ENCODE results near the gene COG2.

Gene COG2

GRCh38 chr1:230610589-230610988 lies 31.7 kb upstream of the COG2 start:
- no peak for ATAC-seq (ENCODE audit: low read depth)

DNA sequence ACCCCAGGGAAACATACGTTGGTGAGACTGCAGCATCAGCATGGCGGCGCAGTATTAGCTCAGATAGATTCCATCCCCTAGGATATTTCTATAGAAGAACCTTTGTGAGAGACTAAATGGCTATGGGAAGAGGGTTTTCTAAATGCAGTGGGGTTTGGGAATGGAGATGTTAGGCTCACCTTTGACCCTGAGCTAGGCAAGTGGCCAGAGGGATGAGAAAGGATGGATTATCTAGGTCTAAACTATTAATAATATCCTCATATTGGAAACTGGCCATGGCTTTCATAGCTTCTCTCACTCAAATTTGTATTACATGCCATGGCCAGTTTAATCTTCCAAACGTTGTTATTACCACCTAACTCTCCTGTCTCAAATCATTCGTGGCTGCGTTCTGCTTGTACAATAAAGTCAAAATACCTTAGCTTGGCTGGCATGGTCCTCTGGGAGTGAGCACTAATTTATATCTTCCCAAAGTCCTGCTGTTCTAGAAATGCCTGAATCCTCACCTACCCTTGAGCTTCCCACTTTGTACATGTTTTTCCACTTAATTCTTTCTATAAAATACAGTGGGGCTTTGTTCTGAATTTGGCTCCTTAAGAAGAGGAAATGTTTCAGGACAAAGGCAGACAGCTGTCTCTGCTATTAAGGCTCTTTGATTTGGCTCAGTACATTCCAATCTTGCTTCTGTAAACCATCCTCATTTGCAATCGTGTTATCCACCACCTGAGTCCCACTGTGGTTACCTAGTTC lies 31.0 kb upstream of the COG2 start:
- no peak for TF ChIP-seq CTCF (IDR thresholded peaks at IDR 0.05; ENCODE audit: poor library complexity, severe bottlenecking)
- Histone ChIP-seq H3K36me3 (ENCODE audit: low read depth) (no peaks in the 10 kb centered on the region), H3K27me3 (ENCODE audit: insufficient read depth, poor library complexity, severe bottlenecking) (no peaks in the 10 kb centered on the region), H3K4me1 (ENCODE audit: insufficient read depth, poor library complexity, severe bottlenecking) (no peaks in the 10 kb centered on the region), H3K4me3 (ENCODE audit: severe bottlenecking) (no peak overlapping the region), H3K27ac (ENCODE audit: poor library complexity, severe bottlenecking) (no peak overlapping the region), H3K9me3 (ENCODE audit: severe bottlenecking) (no peaks in the 10 kb centered on the region)
- ATAC-seq (ENCODE audit: low read depth): no peak
- no peak for DNase-seq (ENCODE audit: low spot score)

More at GRCh38 chr1:230610589-230610988, 31.7 kb upstream of the COG2 start:
- no peak for TF ChIP-seq CTCF (IDR thresholded peaks at IDR 0.05; ENCODE audit: poor library complexity, severe bottlenecking)
- no peaks in the 10 kb centered on the region for H3K36me3 ChIP-seq (ENCODE audit: low read depth)
- no peak overlapping the region for H3K4me3 ChIP-seq (ENCODE audit: severe bottlenecking)
- no peaks in the 10 kb centered on the region for H3K27me3 ChIP-seq (ENCODE audit: insufficient read depth, poor library complexity, severe bottlenecking)
- H3K9me3 ChIP-seq (ENCODE audit: severe bottlenecking): no peaks in the 10 kb centered on the region
- DNase-seq (ENCODE audit: low spot score): no peak
- no peaks in the 10 kb centered on the region for H3K4me1 ChIP-seq (ENCODE audit: insufficient read depth, poor library complexity, severe bottlenecking)
- H3K27ac ChIP-seq (ENCODE audit: poor library complexity, severe bottlenecking): no peak overlapping the region

DNA sequence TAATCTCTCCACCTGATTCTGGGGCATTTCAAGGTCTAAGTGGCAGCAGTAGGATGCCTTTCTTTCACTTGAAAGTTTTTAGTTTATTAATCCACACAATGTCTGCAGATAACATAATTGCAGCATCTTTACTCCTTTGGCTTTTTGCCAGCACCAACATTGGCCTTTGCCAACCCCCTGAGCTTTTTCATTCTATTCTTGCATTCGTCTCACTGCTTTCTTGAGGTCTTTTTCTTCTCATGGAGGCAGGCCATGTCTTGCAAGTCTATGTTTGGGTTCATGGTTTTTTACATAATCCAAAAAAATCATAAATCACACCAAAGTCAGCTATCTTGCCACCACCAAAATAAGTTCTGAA lies 30.4 kb upstream of the COG2 start:
- Histone ChIP-seq H3K27ac (ENCODE audit: poor library complexity, severe bottlenecking) (no peak overlapping the region), H3K4me1 (ENCODE audit: insufficient read depth, poor library complexity, severe bottlenecking) (no peaks in the 10 kb centered on the region), H3K4me3 (ENCODE audit: severe bottlenecking) (no peak overlapping the region), H3K36me3 (ENCODE audit: low read depth) (no peaks in the 10 kb centered on the region), H3K27me3 (ENCODE audit: insufficient read depth, poor library complexity, severe bottlenecking) (no peaks in the 10 kb centered on the region), H3K9me3 (ENCODE audit: severe bottlenecking) (no peaks in the 10 kb centered on the region)
- TF ChIP-seq CTCF (IDR thresholded peaks at IDR 0.05; ENCODE audit: poor library complexity, severe bottlenecking): no peak
- DNase-seq (ENCODE audit: low spot score) (no peak), ATAC-seq (ENCODE audit: low read depth) (no peak)

DNA sequence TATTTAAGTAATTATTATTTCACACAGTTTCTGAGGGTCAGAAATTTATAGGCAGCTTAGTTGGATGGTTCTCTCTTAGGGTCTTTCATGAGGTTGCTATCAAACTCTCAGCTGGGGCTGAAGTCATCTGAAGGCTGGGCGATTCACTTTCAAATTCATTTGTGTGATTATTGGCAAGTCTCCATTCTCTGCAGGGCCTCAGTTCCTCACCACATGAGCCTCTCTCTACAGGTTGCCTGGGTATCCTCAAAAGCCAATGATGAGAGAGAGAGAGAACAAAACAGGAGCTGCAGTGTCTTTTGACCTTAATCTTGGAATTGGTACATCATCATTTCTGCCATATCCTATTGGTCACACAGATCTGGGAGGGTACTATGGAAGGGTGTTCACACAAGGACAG lies 29.6 kb upstream of the COG2 start:
- Histone ChIP-seq H3K27me3 (ENCODE audit: insufficient read depth, poor library complexity, severe bottlenecking) (no peaks in the 10 kb centered on the region), H3K4me1 (ENCODE audit: insufficient read depth, poor library complexity, severe bottlenecking) (no peaks in the 10 kb centered on the region), H3K9me3 (ENCODE audit: severe bottlenecking) (no peaks in the 10 kb centered on the region), H3K4me3 (ENCODE audit: severe bottlenecking) (no peak overlapping the region), H3K27ac (ENCODE audit: poor library complexity, severe bottlenecking) (no peak overlapping the region), H3K36me3 (ENCODE audit: low read depth) (no peaks in the 10 kb centered on the region)
- no peak for TF ChIP-seq CTCF (IDR thresholded peaks at IDR 0.05; ENCODE audit: poor library complexity, severe bottlenecking)
- ATAC-seq (ENCODE audit: low read depth) (no peak), DNase-seq (ENCODE audit: low spot score) (no peak)

DNA sequence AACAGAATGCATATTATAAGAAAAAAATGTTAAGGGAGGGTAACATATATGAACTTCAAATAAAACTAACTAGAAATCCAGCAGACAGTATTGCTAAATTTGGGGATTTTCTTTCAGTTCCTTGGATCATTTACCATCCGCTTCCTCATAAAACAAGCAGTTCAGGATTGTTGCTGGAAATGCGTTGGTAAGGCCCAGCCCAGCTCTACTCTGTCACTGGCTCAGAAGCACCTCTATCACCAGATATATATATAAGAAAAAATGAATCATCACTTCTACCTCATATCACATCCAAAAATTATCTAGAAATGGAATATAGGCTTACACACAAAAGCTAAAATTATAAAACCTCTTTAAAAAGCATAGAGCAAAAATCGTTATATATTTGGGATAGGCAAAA lies 28.2 kb upstream of the COG2 start:
- H3K27me3 ChIP-seq (ENCODE audit: insufficient read depth, poor library complexity, severe bottlenecking): no peaks in the 10 kb centered on the region
- H3K4me1 ChIP-seq (ENCODE audit: insufficient read depth, poor library complexity, severe bottlenecking): no peaks in the 10 kb centered on the region
- H3K27ac ChIP-seq (ENCODE audit: poor library complexity, severe bottlenecking): no peak overlapping the region
- no peaks in the 10 kb centered on the region for H3K36me3 ChIP-seq (ENCODE audit: low read depth)
- H3K9me3 ChIP-seq (ENCODE audit: severe bottlenecking): no peaks in the 10 kb centered on the region
- no peak for TF ChIP-seq CTCF (IDR thresholded peaks at IDR 0.05; ENCODE audit: poor library complexity, severe bottlenecking)
- ATAC-seq (ENCODE audit: low read depth) (no peak), DNase-seq (ENCODE audit: low spot score) (no peak)
- H3K4me3 ChIP-seq (ENCODE audit: severe bottlenecking): no peak overlapping the region
